Duodenal mucosa (tissue), 2 donors: ENCODE measurements around the gene MS4A1.

Experiments used
- H3K27ac ChIP-seq: one replicate; pipeline ENCODE4 v1.7.0; 2013; ENCODE audit warnings: low read depth, low read length
- H3K27me3 ChIP-seq, 2 donors: one replicate each; pipeline ENCODE4 v1.7.0; 2013; ENCODE audit warnings: low read length in 2 of 2, control low read depth in 1 of 2; ENCODE audit not compliant: insufficient read depth in 2 of 2, control insufficient read depth in 1 of 2
- H3K36me3 ChIP-seq, 2 donors: one replicate each; pipeline ENCODE4 v1.7.0; 2013; ENCODE audit warnings: low read length in 2 of 2, control low read depth in 1 of 2; ENCODE audit not compliant: insufficient read depth in 2 of 2, control insufficient read depth in 1 of 2
- H3K4me1 ChIP-seq, 2 donors: one replicate each; pipeline ENCODE4 v1.7.0; 2013; ENCODE audit warnings: low read length in 2 of 2, control low read depth in 1 of 2; ENCODE audit not compliant: insufficient read depth in 2 of 2, control insufficient read depth in 1 of 2
- H3K4me3 ChIP-seq, 2 donors: one replicate each; pipeline ENCODE4 v1.7.0; 2013; ENCODE audit warnings: low read length in 2 of 2, low read depth in 1 of 2
- H3K9ac ChIP-seq, 2 donors: one replicate each; pipeline ENCODE4 v1.7.0; 2013; ENCODE audit warnings: low read length in 2 of 2, low read depth in 1 of 2
- H3K9me3 ChIP-seq, 2 donors: one replicate each; pipeline ENCODE4 v1.7.0; 2013; ENCODE audit warnings: low read length in 2 of 2, control low read depth in 1 of 2; ENCODE audit not compliant: control insufficient read depth in 1 of 2

Gene MS4A1

DNA sequence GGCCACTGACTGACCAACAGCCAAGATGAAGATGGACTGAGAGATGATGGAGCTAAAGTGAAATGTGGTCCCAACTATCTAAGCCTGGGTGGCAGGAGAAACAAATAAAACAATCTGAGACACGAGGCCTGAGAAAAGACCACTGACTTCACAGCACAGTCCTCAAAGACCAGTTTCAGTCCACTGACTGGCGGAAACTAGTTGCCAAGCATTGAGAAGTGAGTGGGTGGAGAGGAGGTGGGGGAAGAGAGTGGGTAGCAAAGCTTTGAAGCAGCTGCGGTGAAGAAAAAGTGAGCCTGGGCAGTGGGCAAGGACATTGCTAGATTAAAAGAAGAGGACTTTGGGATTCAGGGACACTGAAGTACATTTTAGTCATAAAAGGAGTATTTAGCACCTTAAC, 1.9 kb downstream of the MS4A1 start:
- Histone ChIP-seq H3K9ac (no peak overlapping the region), H3K27ac (no peak overlapping the region), H3K36me3 (no peaks in the 10 kb centered on the region), H3K27me3 (no peaks in the 10 kb centered on the region), H3K4me1 (no peaks in the 10 kb centered on the region), H3K4me3 (no peak overlapping the region), H3K9me3 (no peaks in the 10 kb centered on the region)

DNA sequence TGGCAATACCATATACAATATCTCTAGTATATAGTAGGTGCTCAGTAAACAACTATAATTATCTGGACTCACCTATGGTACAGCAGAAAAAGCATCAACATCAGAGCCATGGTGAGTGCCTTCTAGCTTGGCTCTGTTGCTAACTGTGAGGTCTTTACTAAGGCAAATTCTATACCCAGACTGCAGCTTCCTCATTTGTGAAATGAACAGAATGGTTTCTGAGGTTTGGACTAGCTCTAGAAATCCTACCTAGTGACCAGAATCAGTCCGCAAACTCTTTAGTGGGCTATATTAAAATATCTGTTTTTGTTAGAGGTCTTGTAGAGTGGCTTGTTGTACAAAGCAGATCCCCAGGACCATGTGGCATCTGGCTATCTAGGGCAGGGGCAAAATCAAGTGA, 3.7 kb downstream of the MS4A1 start:
- Histone ChIP-seq H3K9ac (no peak overlapping the region), H3K36me3 (no peaks in the 10 kb centered on the region), H3K27ac (no peak overlapping the region), H3K4me1 (no peaks in the 10 kb centered on the region), H3K9me3 (no peaks in the 10 kb centered on the region), H3K4me3 (no peak overlapping the region), H3K27me3 (no peaks in the 10 kb centered on the region)

DNA sequence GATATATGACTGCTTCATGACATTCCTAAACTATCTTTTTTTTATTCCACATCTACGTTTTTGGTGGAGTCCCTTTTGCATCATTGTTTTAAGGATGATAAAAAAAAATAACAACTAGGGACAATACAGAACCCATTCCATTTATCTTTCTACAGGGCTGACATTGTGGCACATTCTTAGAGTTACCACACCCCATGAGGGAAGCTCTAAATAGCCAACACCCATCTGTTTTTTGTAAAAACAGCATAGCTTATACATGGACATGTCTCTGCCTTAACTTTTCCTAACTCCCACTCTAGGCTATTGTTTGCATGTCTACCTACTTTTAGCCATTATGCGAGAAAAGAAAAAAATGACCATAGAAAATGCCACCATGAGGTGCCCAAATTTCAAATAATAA, 13.2 kb downstream of the MS4A1 start:
- Histone ChIP-seq H3K36me3 (no peaks in the 10 kb centered on the region), H3K9ac (no peak overlapping the region), H3K4me1 (no peaks in the 10 kb centered on the region), H3K9me3 (no peaks in the 10 kb centered on the region), H3K27me3 (no peaks in the 10 kb centered on the region), H3K4me3 (no peak overlapping the region), H3K27ac (no peak overlapping the region)

DNA sequence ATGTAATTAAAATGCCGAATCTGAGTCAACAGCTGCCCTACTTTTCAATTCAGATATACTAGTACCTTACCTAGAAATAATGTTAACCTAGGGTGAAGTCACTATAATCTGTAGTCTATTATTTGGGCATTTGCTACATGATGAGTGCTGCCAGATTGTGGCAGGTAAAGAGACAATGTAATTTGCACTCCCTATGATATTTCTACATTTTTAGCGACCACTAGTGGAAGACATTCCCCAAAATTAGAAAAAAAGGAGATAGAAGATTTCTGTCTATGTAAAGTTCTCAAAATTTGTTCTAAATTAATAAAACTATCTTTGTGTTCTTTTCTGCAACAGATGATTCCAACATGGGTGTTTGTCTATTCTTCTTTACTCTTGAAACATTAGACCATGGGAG, 14.1 kb downstream of the MS4A1 start:
- no peaks in the 10 kb centered on the region for H3K9me3 ChIP-seq
- no peaks in the 10 kb centered on the region for H3K36me3 ChIP-seq
- H3K9ac ChIP-seq: no peak overlapping the region
- no peak overlapping the region for H3K4me3 ChIP-seq
- H3K27me3 ChIP-seq: no peaks in the 10 kb centered on the region
- no peaks in the 10 kb centered on the region for H3K4me1 ChIP-seq
- no peak overlapping the region for H3K27ac ChIP-seq

DNA sequence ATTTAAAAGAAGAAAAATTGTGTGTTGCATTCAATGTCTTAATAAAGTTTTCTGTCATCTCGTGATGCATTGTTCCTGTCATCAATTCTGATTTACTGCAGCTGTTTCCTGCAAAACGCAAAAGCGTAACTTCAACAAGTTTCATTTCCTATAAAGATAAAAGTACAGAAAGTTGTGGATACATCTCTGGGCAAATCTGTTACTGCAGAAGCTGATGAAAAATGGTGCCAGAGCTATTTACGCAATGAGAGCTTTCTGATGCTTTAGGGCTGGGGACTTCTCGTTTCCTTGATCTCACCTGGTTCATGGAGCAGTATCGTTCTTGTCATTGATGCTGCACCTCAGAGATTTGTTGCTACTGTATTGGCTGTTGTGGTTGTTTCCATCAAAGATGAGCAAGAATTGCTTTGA, 21.4 kb downstream of the MS4A1 start:
- Histone ChIP-seq H3K4me1 (no peaks in the 10 kb centered on the region), H3K9ac (no peak overlapping the region), H3K4me3 (no peak overlapping the region), H3K27me3 (no peaks in the 10 kb centered on the region), H3K27ac (no peak overlapping the region), H3K36me3 (no peaks in the 10 kb centered on the region), H3K9me3 (no peaks in the 10 kb centered on the region)

DNA sequence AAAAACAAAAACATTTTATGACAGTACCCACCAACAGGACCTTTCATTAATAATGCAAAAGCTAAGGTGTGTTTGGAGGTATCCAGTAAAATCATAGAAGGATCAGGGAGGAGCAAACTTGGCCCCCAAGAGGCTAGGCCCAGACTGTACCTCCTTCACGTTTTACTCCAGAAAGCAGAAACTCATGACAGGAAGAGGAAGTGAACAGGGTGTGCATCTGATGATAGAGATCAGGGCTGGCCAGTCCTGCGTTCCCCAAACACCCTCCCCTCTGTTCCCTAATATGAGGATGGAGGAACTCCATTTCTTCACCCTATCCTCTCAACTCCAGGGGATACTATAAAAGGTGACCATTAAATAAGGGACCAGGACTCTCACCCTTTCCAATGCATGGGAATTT, 26.7 kb downstream of the MS4A1 start:
- H3K27ac ChIP-seq: no peak overlapping the region
- H3K4me3 ChIP-seq: no peak overlapping the region
- H3K9me3 ChIP-seq: no peaks in the 10 kb centered on the region
- H3K27me3 ChIP-seq: no peaks in the 10 kb centered on the region
- H3K9ac ChIP-seq: no peak overlapping the region
- no peaks in the 10 kb centered on the region for H3K36me3 ChIP-seq
- no peaks in the 10 kb centered on the region for H3K4me1 ChIP-seq

DNA sequence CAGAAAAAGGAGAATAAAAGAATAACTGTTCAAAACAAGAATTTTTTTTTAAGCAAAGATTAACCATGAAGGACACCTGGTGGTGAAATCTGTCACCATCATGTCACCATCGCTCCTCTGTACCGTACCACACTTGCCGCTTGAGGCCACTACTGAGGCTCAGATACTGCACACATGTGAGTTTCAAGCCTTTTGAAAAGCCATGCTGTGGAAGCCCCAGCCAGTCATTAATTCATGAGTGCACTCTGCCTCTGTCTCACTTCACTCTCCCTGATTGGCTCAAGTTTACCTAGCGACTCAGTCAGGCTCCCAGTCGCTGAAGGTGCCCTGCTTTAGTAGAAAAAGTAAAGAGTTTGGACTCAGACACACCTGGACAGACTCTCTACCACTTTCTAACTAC, 30.3 kb downstream of the MS4A1 start:
- Histone ChIP-seq H3K9ac (no peak overlapping the region), H3K4me3 (no peak overlapping the region), H3K4me1 (no peaks in the 10 kb centered on the region), H3K27ac (no peak overlapping the region), H3K27me3 (no peaks in the 10 kb centered on the region), H3K9me3 (no peaks in the 10 kb centered on the region), H3K36me3 (no peaks in the 10 kb centered on the region)

DNA sequence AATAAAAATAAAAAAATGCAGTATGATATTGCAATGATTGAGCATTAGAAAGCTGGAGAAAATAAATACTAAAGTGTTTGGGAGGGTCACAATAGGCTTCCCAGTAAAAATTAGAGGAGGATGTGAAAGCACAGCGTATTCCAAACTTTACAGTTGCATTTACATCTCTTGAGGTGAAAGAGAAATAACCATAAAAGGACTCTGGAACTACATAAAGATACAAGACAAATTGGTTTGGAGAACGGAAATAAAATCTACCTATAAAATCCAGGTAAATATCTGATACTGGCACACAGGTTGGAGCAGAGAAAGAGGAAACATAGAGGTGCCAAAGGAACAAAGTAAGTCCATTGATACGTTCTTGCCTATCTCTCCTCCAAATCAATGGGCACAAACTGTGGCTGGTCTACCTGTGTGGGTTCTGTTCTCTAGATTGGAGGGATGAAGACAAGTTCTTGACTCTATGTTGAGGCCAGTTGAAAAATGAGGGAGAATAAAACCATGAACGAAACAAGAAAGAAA, 36.9 kb downstream of the MS4A1 start, which contains the start of gene MS4A12:
Gene MS4A12, plus strand, starts transcription at position 291 of the 522 bp plus-strand sequence. CDS start 4,541 bp downstream, outside the sequence.
- no peaks in the 10 kb centered on the region for H3K4me1 ChIP-seq
- no peak within 1 kb of the TSS for H3K27ac ChIP-seq
- no peak within 1 kb of the TSS for H3K9ac ChIP-seq
- H3K9me3 ChIP-seq: no peaks in the 10 kb centered on the region
- H3K27me3 ChIP-seq: no peaks in the 10 kb centered on the region
- H3K4me3 ChIP-seq: no peak within 1 kb of the TSS
- no peaks in the 10 kb centered on the region for H3K36me3 ChIP-seq

DNA sequence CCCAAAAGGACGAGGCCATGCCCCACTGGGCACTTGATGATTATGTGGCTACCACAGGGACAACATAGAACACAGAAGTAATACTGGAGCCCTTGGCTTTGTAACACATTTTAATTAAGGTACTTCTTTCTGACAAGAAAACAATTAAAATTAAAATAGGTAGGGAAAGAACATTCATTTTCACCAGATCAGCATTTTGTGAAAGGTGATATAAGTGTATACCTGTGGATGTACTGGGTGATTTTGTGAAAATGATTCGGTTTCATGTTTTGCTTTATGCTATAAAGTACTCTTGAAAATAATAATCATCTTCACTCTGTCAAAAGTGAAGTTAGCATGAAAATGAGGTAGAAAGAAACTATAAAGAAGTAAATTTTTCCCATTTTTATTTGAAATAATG, 37.8 kb downstream of the MS4A1 start:
- Histone ChIP-seq H3K36me3 (no peaks in the 10 kb centered on the region), H3K9ac (no peak overlapping the region)

DNA sequence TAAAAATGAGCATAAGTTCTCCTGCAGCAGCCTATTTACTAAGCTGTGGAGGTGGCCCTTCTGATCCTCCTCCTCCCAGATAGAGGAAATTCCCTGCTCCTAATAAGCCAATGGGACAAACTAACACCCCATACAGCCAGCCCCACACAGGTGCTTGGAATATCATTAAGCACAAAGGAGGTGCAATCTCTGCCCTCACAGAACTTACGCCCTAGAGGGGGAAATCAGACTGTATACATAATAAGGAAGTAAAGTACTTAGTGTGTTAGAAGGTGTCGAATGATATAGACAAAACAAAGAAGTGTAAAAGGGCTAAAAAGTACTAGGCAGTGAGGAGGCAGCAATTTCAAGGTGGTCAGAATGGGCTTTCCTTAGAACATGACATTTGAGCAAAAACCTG, 42.8 kb downstream of the MS4A1 start:
- Histone ChIP-seq H3K36me3 (no peaks in the 10 kb centered on the region), H3K4me3 (no peak overlapping the region), H3K9ac (no peak overlapping the region), H3K4me1 (peaks cover 0 to 5% of the 10 kb centered on the region in 2 donors), H3K27me3 (no peaks in the 10 kb centered on the region), H3K9me3 (no peaks in the 10 kb centered on the region), H3K27ac (no peak overlapping the region)

More for the DNA sequence above, 37.8 kb downstream of the MS4A1 start:
- Histone ChIP-seq H3K27me3 (no peaks in the 10 kb centered on the region), H3K4me1 (no peaks in the 10 kb centered on the region), H3K4me3 (no peak overlapping the region), H3K27ac (no peak overlapping the region), H3K9me3 (no peaks in the 10 kb centered on the region)

DNA sequence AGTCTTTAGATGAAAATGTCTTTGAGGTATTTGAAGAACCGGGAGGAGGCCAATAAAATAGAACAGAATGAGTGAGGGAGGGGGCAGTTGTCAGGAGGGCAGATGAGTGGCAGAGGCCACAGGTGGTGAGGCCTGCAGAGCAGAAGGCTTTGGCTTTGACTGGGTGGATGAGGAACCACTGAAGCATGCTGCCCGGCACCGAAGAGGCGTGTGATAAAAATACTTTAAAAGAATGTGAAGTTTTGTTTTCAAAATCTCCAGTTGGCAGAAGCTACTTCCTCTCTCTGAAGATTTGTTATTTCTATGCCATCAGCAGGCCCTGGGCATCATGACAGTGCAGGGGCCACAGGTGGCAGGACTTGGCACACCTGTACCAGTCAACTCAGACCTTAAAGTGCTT, 43.2 kb downstream of the MS4A1 start:
- Histone ChIP-seq H3K4me1 (peaks cover 0 to 6% of the 10 kb centered on the region in 2 donors), H3K9ac (no peak overlapping the region), H3K27me3 (no peaks in the 10 kb centered on the region), H3K27ac (no peak overlapping the region), H3K36me3 (no peaks in the 10 kb centered on the region), H3K9me3 (no peaks in the 10 kb centered on the region), H3K4me3 (no peak overlapping the region)
